HG03457 (cell line): ENCODE data around the gene AGAP1.

Source experiments
- ATAC-seq: cut with Tn5 transposase; IDR thresholded peaks from one replicate; pipeline ENCODE4 v1.9.1; 2021; ENCODE audit warnings: moderate number of reproducible peaks; ENCODE audit not compliant: unreplicated experiment

The AGAP1 gene

GRCh38 chr2:235493775-235494715, at the start of gene AGAP1:
Gene AGAP1, plus strand, starts transcription at chr2:235494043.
- no peak for ATAC-seq

- ATAC-seq: no peak
Observed at GRCh38 chr2:235444101-235444597, 49.7 kb upstream of the AGAP1 start.

- ATAC-seq: no peak
Observed at GRCh38 chr2:235445116-235445515, 48.7 kb upstream of the AGAP1 start.

GRCh38 chr2:235446082-235446481, 47.8 kb upstream of the AGAP1 start:
- no peak for ATAC-seq

- no peak for ATAC-seq
Observed at GRCh38 chr2:235447210-235447609, 46.6 kb upstream of the AGAP1 start.

- ATAC-seq: no peak
Observed at GRCh38 chr2:235449568-235449967, 44.3 kb upstream of the AGAP1 start.

GRCh38 chr2:235453605-235454151, 40.2 kb upstream of the AGAP1 start:
- ATAC-seq: no peak

GRCh38 chr2:235458839-235459273, 35.0 kb upstream of the AGAP1 start:
- ATAC-seq: no peak

- no peak for ATAC-seq
Observed at GRCh38 chr2:235460548-235461047, 33.2 kb upstream of the AGAP1 start.

GRCh38 chr2:235461763-235462414, 32.0 kb upstream of the AGAP1 start:
- ATAC-seq: no peak

GRCh38 chr2:235462415-235462790, 31.4 kb upstream of the AGAP1 start:
- ATAC-seq: no peak

GRCh38 chr2:235463893-235464292, 29.9 kb upstream of the AGAP1 start:
- ATAC-seq: no peak

GRCh38 chr2:235467588-235467987, 26.3 kb upstream of the AGAP1 start:
- no peak for ATAC-seq

- ATAC-seq: no peak
Observed at GRCh38 chr2:235468978-235469655, 24.7 kb upstream of the AGAP1 start.

GRCh38 chr2:235471186-235471747, 22.6 kb upstream of the AGAP1 start:
- no peak for ATAC-seq

- ATAC-seq: no peak
Observed at GRCh38 chr2:235472443-235472842, 21.4 kb upstream of the AGAP1 start.

GRCh38 chr2:235478609-235479008, 15.2 kb upstream of the AGAP1 start:
- ATAC-seq: no peak

- ATAC-seq: no peak
Observed at GRCh38 chr2:235479604-235480003, 14.2 kb upstream of the AGAP1 start.

- ATAC-seq: no peak
Observed at GRCh38 chr2:235480614-235481013, 13.2 kb upstream of the AGAP1 start.

- ATAC-seq: no peak
Observed at GRCh38 chr2:235483313-235483712, 10.5 kb upstream of the AGAP1 start.

GRCh38 chr2:235485362-235485761, 8.5 kb upstream of the AGAP1 start:
- no peak for ATAC-seq
